ENCODE data around the gene B3GAT3.
"Not testable (repeated sequence)": the region's sequence is repeated elsewhere in the genome, so short reads cannot be mapped to it uniquely, and the experiment has no call there.

Gene B3GAT3

GRCh38 chr11:62621567-62622470 lies at the start of gene B3GAT3:
TSS of gene B3GAT3 (minus strand) at chr11:62621986. CDS start at chr11:62621947, 39 bp downstream.
- DNase-seq: peak; percentile 98 to 100 (median 99)

GRCh38 chr11:62671236-62671607 lies 49.4 kb upstream of the B3GAT3 start:
- no peak for DNase-seq

DNA sequence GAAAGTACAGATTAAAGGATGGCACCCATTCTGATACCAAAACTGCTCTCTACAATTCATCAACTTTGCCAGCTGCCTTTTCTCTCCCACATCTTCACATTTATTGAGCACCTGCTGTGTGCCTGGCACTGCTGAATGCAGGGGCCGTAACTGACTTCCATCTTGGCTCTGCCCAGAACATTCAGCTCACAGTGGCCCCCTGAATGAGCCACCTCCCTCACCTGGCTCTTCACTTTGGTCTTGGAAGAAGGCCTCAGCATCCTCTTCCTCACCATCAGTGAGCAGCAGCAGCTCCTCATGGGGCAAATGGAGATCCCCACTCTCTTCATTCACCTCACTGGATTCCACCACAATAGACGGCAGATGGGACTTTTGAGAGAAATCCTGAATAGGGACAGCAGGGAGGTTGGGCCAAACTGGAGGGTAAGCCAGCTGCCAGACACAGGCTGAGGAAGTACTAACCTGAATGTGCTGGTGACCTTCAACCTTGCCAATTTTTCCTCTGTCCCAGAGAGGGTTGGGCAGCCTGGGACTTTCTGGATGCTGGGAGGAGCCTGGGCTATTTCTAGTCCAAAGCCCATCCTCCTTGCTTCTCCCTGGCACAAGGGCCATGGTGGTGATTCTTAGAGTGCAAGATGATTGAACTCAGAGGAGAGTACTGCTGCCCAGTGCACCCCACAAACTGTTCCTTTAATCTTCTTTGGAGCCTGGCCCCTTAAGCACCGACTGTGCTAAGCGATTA lies 47.8 kb upstream of the B3GAT3 start:
- no peak for DNase-seq

DNA sequence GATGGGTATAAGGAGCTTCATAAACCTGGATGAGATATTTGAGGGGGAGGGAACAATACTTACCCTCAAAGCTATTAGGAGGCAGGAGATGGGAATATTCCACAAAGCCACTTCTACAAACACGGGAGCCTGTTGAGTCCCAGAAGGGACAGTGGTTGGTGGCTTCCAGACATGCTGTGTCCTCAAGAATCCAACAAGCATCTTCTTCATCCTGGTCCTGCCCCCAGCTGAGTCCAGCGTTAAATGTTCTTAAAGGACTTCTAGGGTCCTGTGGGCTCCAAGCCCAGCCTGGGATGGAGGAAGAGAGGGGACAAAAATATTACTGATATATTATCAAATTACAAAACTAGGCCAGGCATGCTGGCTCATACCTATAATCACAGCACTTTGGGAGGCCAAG lies 45.7 kb upstream of the B3GAT3 start:
- no peak for DNase-seq

GRCh38 chr11:62666259-62666926 lies 44.6 kb upstream of the B3GAT3 start:
- no peak for DNase-seq

DNA sequence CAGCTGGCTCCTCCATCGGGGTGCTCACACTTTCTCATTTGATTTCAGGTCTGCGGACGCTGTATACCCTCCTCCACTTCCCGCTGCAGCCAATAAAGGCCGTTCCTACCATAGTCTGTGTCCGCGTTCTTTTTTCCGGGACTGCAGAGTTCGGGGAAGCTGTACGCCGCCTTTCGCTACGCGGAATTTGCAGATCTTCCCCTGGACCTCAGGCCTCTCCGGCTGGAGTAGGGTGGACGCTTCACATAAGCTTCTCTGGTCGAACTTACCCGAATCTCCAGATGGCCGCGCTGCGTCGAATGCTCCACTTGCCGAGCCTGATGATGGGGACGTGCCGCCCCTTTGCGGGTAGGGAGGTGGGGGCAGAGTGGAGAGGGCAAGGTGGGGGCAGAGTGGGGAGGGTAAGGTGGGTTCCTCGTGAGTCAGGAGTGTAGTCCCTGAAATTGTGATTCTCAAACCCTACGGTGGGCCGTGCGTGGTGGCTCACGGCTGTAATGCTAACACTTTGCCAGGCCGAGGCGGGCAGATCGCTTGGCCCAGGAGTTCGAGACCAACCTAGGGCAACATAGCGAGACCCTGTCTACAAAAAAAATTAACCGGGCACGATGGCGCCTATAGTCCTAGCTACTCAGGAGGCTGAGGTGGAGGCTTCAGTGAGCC lies 43.9 kb upstream of the B3GAT3 start:
- DNase-seq: no peak

- peak; percentile 94 to 97 (median 96) for DNase-seq
These were observed 43.4 kb upstream of the B3GAT3 start, which contains the start of the genes C11orf98 and CSKMT for GRCh38 chr11:62665075-62665598. TSS of gene C11orf98 (minus strand) at chr11:62665210. CDS start at chr11:62665169, 41 bp downstream. TSS of gene CSKMT (plus strand) at chr11:62665312. CDS start at chr11:62665880, 568 bp downstream.

GRCh38 chr11:62664405-62665074 lies 42.8 kb upstream of the B3GAT3 start:
- DNase-seq: peak; percentile 61 to 94 (median 93)

GRCh38 chr11:62656796-62657429 lies 35.1 kb upstream of the B3GAT3 start:
- no peak for DNase-seq

GRCh38 chr11:62654297-62654696 lies 32.5 kb upstream of the B3GAT3 start:
- no peak for DNase-seq

GRCh38 chr11:62652161-62653006 lies 30.6 kb upstream of the B3GAT3 start:
- DNase-seq: no peak

DNA sequence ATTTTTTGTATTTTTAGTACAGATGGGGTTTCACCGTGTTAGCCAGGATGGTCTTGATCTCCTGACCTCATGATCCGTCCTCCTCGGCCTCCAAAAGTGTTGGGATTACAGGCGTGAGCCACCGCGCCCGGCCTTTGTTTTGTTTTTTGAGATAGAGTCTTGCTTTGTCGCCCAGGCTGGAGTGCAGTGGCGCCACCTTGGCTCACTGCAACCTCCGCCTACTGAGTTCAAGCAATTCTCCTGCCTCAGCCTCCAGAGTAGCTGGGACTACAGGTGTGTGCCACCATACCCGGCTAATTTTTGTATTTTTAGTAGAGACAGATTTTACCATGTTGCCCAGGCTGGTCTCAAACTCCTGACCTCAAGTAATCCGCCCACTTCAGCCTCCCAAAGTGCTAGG lies 28.5 kb upstream of the B3GAT3 start:
- not testable (repeated sequence) for DNase-seq

GRCh38 chr11:62649486-62649885 lies 27.7 kb upstream of the B3GAT3 start:
- DNase-seq: no peak

GRCh38 chr11:62648967-62649364 lies 27.2 kb upstream of the B3GAT3 start:
- DNase-seq: no peak

GRCh38 chr11:62648185-62648966 lies 26.6 kb upstream of the B3GAT3 start:
- DNase-seq: no peak

GRCh38 chr11:62647609-62648005 lies 25.8 kb upstream of the B3GAT3 start:
- no peak for DNase-seq

- no peak for DNase-seq
These were observed 25.2 kb upstream of the B3GAT3 start for GRCh38 chr11:62646825-62647608.
